ENCODE measurements around the gene ANTXR1.

Gene ANTXR1

DNA sequence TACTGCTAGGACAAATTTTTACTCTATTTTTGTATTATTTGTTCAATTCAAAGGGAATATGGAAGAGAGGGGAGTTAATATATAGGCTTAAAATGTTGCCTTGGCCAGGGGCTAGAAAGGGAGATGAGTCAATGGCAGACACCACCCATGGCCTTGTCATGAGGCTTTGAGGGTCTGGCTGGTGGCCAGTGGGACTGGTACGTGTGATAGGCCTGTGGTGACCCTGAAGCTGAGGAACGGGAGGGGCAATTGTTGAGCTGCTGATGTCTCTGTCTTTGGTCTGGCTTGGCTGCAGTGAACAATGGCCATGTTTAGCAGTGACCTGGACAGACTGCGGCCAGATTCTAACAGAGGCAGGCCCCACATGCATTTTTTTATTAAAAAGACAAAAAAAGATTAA lies 20.0 kb upstream of the ANTXR1 start:
- Histone ChIP-seq H3K36me3 (ENCODE audit: insufficient read depth, low read length) (no peaks in the 10 kb centered on the region), H3K9ac (ENCODE audit: low read depth, low read length, poor library complexity, severe bottlenecking) (no peak overlapping the region), H3K4me3 (ENCODE audit: low read length, poor library complexity, severe bottlenecking) (no peak overlapping the region), H3K4me2 (ENCODE audit: low read depth, low read length, poor library complexity, severe bottlenecking) (no peak overlapping the region), H3K27me3 (ENCODE audit: insufficient read depth, low read length, poor library complexity, severe bottlenecking) (no peaks in the 10 kb centered on the region), H3K79me2 (ENCODE audit: insufficient read depth, low read length) (no peaks in the 10 kb centered on the region), H2AFZ (ENCODE audit: low read length) (no peak overlapping the region), H3K4me1 (ENCODE audit: insufficient read depth, low read length, poor library complexity, severe bottlenecking) (no peaks in the 10 kb centered on the region), H3F3A (ENCODE audit: low read depth) (no peaks in the 10 kb centered on the region), H3K9me3 (ENCODE audit: insufficient read depth, low read depth, low read length) (no peaks in the 10 kb centered on the region), H4K20me1 (ENCODE audit: insufficient read depth, low read length, poor library complexity, severe bottlenecking) (no peaks in the 10 kb centered on the region), H3K9me2 (replicated peaks; ENCODE audit: low read depth, low read length) (no peaks in the 10 kb centered on the region)
- TF ChIP-seq CTCF (conservative IDR thresholded peaks at IDR 0.05; ENCODE audit: low read length) (no peak), EZH2phosphoT487 (IDR thresholded peaks at IDR 0.05; ENCODE audit: borderline replicate concordance) (no peak)

DNA sequence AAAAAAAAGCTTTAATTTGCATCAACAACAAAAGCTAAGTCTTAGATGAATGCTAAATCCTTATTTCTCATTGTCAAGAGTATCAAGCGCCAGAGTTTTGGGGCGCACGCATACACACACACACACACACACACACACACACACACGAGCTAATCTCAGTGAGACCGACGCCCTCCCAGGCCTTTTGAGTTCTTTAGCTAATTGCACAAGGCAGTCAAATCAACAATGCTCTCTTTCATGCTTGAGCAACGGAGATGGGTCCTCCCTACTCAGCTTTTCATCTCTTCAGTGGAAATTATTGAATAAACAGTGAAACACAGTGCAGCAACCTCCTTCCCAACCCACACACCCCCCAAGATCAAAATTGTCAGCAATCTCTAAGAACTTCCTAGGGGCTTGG lies 19.3 kb upstream of the ANTXR1 start:
- H3K36me3 ChIP-seq (ENCODE audit: insufficient read depth, low read length) = no peaks in the 10 kb centered on the region
- H4K20me1 ChIP-seq (ENCODE audit: insufficient read depth, low read length, poor library complexity, severe bottlenecking) = no peaks in the 10 kb centered on the region
- H3K4me2 ChIP-seq (ENCODE audit: low read depth, low read length, poor library complexity, severe bottlenecking) = no peak overlapping the region
- no peaks in the 10 kb centered on the region for H3K4me1 ChIP-seq (ENCODE audit: insufficient read depth, low read length, poor library complexity, severe bottlenecking)
- H3F3A ChIP-seq (ENCODE audit: low read depth) = no peaks in the 10 kb centered on the region
- H3K4me3 ChIP-seq (ENCODE audit: low read length, poor library complexity, severe bottlenecking) = no peak overlapping the region
- no peaks in the 10 kb centered on the region for H3K27me3 ChIP-seq (ENCODE audit: insufficient read depth, low read length, poor library complexity, severe bottlenecking)
- no peaks in the 10 kb centered on the region for H3K9me3 ChIP-seq (ENCODE audit: insufficient read depth, low read depth, low read length)
- TF ChIP-seq EZH2phosphoT487 (IDR thresholded peaks at IDR 0.05; ENCODE audit: borderline replicate concordance) = no peak
- TF ChIP-seq CTCF (conservative IDR thresholded peaks at IDR 0.05; ENCODE audit: low read length) = no peak
- H3K9ac ChIP-seq (ENCODE audit: low read depth, low read length, poor library complexity, severe bottlenecking) = no peak overlapping the region
- H3K9me2 ChIP-seq (replicated peaks; ENCODE audit: low read depth, low read length) = no peaks in the 10 kb centered on the region
- no peaks in the 10 kb centered on the region for H3K79me2 ChIP-seq (ENCODE audit: insufficient read depth, low read length)
- H2AFZ ChIP-seq (ENCODE audit: low read length) = no peak overlapping the region

DNA sequence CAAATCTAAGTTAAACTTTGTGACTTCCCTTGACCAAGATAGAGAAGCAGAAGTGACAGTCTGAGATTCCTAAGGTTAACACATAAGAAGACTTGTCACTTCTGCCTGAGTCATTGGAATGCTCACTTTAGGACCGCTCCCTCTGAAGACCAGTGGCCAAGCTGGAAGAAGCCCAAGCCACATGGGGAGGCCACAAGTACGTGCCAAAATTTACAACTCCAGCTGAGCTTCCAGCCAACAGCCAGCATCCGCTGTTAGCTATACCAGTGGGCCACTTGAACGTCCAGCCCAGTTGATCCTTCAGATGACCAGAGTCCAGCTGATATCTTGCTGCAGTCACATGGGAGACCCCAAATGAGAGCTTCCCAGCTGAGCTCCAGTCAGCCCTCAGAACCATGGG lies 18.1 kb upstream of the ANTXR1 start:
- no peaks in the 10 kb centered on the region for H3K9me3 ChIP-seq (ENCODE audit: insufficient read depth, low read depth, low read length)
- H3F3A ChIP-seq (ENCODE audit: low read depth) = no peaks in the 10 kb centered on the region
- H3K4me2 ChIP-seq (ENCODE audit: low read depth, low read length, poor library complexity, severe bottlenecking) = no peak overlapping the region
- H3K9ac ChIP-seq (ENCODE audit: low read depth, low read length, poor library complexity, severe bottlenecking) = no peak overlapping the region
- H2AFZ ChIP-seq (ENCODE audit: low read length) = no peak overlapping the region
- no peak overlapping the region for H3K4me3 ChIP-seq (ENCODE audit: low read length, poor library complexity, severe bottlenecking)
- H3K79me2 ChIP-seq (ENCODE audit: insufficient read depth, low read length) = no peaks in the 10 kb centered on the region
- H4K20me1 ChIP-seq (ENCODE audit: insufficient read depth, low read length, poor library complexity, severe bottlenecking) = no peaks in the 10 kb centered on the region
- no peaks in the 10 kb centered on the region for H3K9me2 ChIP-seq (replicated peaks; ENCODE audit: low read depth, low read length)
- H3K4me1 ChIP-seq (ENCODE audit: insufficient read depth, low read length, poor library complexity, severe bottlenecking) = no peaks in the 10 kb centered on the region
- H3K36me3 ChIP-seq (ENCODE audit: insufficient read depth, low read length) = no peaks in the 10 kb centered on the region
- H3K27me3 ChIP-seq (ENCODE audit: insufficient read depth, low read length, poor library complexity, severe bottlenecking) = no peaks in the 10 kb centered on the region
- no peak for TF ChIP-seq EZH2phosphoT487 (IDR thresholded peaks at IDR 0.05; ENCODE audit: borderline replicate concordance)
- TF ChIP-seq CTCF (conservative IDR thresholded peaks at IDR 0.05; ENCODE audit: low read length) = no peak
